OCI-LY7 (cell line): ENCODE data around the gene SLC20A1. TPM values are rescaled to one million over a fixed set of nuclear protein-coding genes. Genes with fewer than 3 reads are reported as not detected.

Source experiments
- BruUV-seq: library from RNA; stranded (reverse); fragments of 400-500 nt; replicated peaks from 2 replicates; lab custom pipeline; 2021; lab: Mats Ljungman, UMichigan
- CTCF ChIA-PET: fragments of 300-600 bp; sonication (Branson Sonifier 250); formaldehyde crosslinking; loops from one replicate; lab custom pipeline; 2022; ENCODE audit warnings: antibody characterized with exemption; ENCODE audit not compliant: unreplicated experiment; lab: Charles Lee
- POLR2A ChIA-PET: fragments of 300-600 bp; sonication (Branson Sonifier 250); formaldehyde crosslinking; loops from one replicate; lab custom pipeline; 2022; ENCODE audit warnings: antibody characterized with exemption; lab: Charles Lee
- DNase-seq: peaks from one replicate; pipeline ENCODE4 v3.0.0-alpha.2; 2015; ENCODE audit warnings: low spot score
- H2AFZ ChIP-seq: fragments of 200-600 bp; sonication (generic), shearing (Covaris generic); 2 replicates; pipeline ENCODE4 v1.6.1; 2014; ENCODE audit warnings: mild to moderate bottlenecking, antibody characterized with exemption, low read length, moderate library complexity
- H3K27ac ChIP-seq: fragments of 200-600 bp; sonication (generic); 2 replicates; pipeline ENCODE4 v1.5.1; 2014; ENCODE audit warnings: mixed run types, low read depth, mild to moderate bottlenecking, moderate library complexity, low read length, inconsistent platforms; ENCODE audit not compliant: poor library complexity, severe bottlenecking
- H3K36me3 ChIP-seq: fragments of 200-600 bp; sonication (generic); 2 replicates; pipeline ENCODE4 v1.6.1; 2014; ENCODE audit warnings: mild to moderate bottlenecking, antibody characterized with exemption, low read length, moderate library complexity, mixed read lengths; ENCODE audit not compliant: insufficient read depth
- H3K4me1 ChIP-seq: fragments of 200-600 bp; sonication (generic); 2 replicates; pipeline ENCODE4 v1.5.1; 2014; ENCODE audit warnings: mild to moderate bottlenecking, low read length; ENCODE audit not compliant: insufficient read depth, poor library complexity, severe bottlenecking
- H3K4me2 ChIP-seq: fragments of 200-600 bp; sonication (generic); 2 replicates; pipeline ENCODE4 v1.6.1; 2014; ENCODE audit warnings: mild to moderate bottlenecking, low read length
- H3K4me3 ChIP-seq: fragments of 200-600 bp; sonication (generic); 2 replicates; pipeline ENCODE4 v1.5.1; 2014; ENCODE audit warnings: mild to moderate bottlenecking, low read depth, low read length; ENCODE audit not compliant: poor library complexity, severe bottlenecking
- H3K79me2 ChIP-seq: fragments of 200-600 bp; sonication (generic); 2 replicates; pipeline ENCODE4 v1.6.1; 2016; ENCODE audit warnings: low read depth, mild to moderate bottlenecking, low read length, moderate library complexity, mixed read lengths; ENCODE audit not compliant: insufficient read depth
- H3K9me2 ChIP-seq: fragments of 200-600 bp; sonication (generic); 2 replicates; pipeline ENCODE4 v1.6.1; 2016; ENCODE audit warnings: mild to moderate bottlenecking, low read length, mixed read lengths; ENCODE audit not compliant: insufficient read depth
- H3K9me3 ChIP-seq: fragments of 200-600 bp; sonication (generic); 2 replicates; pipeline ENCODE4 v1.6.1; 2014; ENCODE audit warnings: mild to moderate bottlenecking, mixed run types, low read length, mixed read lengths
- H4K20me1 ChIP-seq: fragments of 200-600 bp; sonication (generic); 2 replicates; pipeline ENCODE4 v1.6.1; 2014; ENCODE audit warnings: mild to moderate bottlenecking, antibody characterized with exemption, low read length, moderate library complexity, mixed read lengths; ENCODE audit not compliant: insufficient read depth
- CTCF ChIP-seq: fragments of 200-600 bp; sonication (generic); conservative IDR thresholded peaks from 2 replicates; pipeline ENCODE4 v1.5.1; 2014; ENCODE audit warnings: mild to moderate bottlenecking, antibody characterized with exemption, low read length, moderate library complexity, mixed read lengths
- EZH2phosphoT487 ChIP-seq: fragments of 200-600 bp; sonication (generic); IDR thresholded peaks from 2 replicates; pipeline ENCODE4 v1.6.1; 2018; ENCODE audit warnings: low read depth, borderline replicate concordance, mild to moderate bottlenecking, mixed run types, antibody characterized with exemption, low read length, moderate library complexity, mixed read lengths
- intact Hi-C: fragments of 100-400 bp; cut with micrococcal nuclease; formaldehyde crosslinking; loops from one replicate; pipeline ENCODE4 v1.10.0; 2022; ENCODE audit not compliant: unreplicated experiment
- total RNA-seq, 2 experiments: library from RNA; depleted of rRNA in 1 of 2; stranded (reverse); fragments of >200 nt in 1 of 2; shearing (Covaris generic) in 1 of 2; gene quantifications; 2 replicates each; pipeline ENCODE4 v1.2.3, GENCODE V29; 2014 to 2022

SLC20A1 gene
- total RNA-seq, 2 experiments from 2014 or later = 64.8 to 89.5 TPM

GRCh38 chr2:112623913-112624777, 21.6 kb upstream of the SLC20A1 start:
- no peak overlapping the region for H3K4me2 ChIP-seq
- H3K4me1 ChIP-seq = peaks cover 4% of the 10 kb centered on the region
- no TSS peak for BruUV-seq
- no peak overlapping the region for H2AFZ ChIP-seq
- H3K79me2 ChIP-seq = no peaks in the 10 kb centered on the region
- no peaks in the 10 kb centered on the region for H3K9me3 ChIP-seq
- intact Hi-C loops = no loop called here
- CTCF ChIA-PET = interaction anchor here (1.0 kb wide), 1 partner anchor 102 kb away, joined by 3 read pairs; no protein-coding TSS in a partner anchor
- H3K9me2 ChIP-seq = no peaks in the 10 kb centered on the region
- no peak overlapping the region for H3K4me3 ChIP-seq
- DNase-seq = no peak
- POLR2A ChIA-PET = interaction anchor here (0.6 to 0.7 kb wide), 3 partner anchors 54 to 550 kb away, joined by 3 to 6 read pairs (median 5); partner anchors contain the start of gene PSD4
- no peak overlapping the region for H3K27ac ChIP-seq
- TF ChIP-seq EZH2phosphoT487 (no peak), CTCF (no peak)
- H4K20me1 ChIP-seq = no peaks in the 10 kb centered on the region
- no peaks in the 10 kb centered on the region for H3K36me3 ChIP-seq

GRCh38 chr2:112625474-112626114, 20.1 kb upstream of the SLC20A1 start:
- H2AFZ ChIP-seq = no peak overlapping the region
- ChIA-PET POLR2A (interaction anchor here (0.5 to 0.7 kb wide), 3 partner anchors 67 to 462 kb away, joined by 3 to 4 read pairs (median 3); no protein-coding TSS in a partner anchor), CTCF (interaction anchor here (0.8 to 1.1 kb wide), 2 partner anchors 19 to 101 kb away, joined by 3 read pairs; no protein-coding TSS in a partner anchor)
- H3K4me3 ChIP-seq = no peak overlapping the region
- TF ChIP-seq EZH2phosphoT487 (no peak), CTCF (no peak)
- DNase-seq = no peak
- no peak overlapping the region for H3K27ac ChIP-seq
- no peaks in the 10 kb centered on the region for H3K9me3 ChIP-seq
- H3K36me3 ChIP-seq = no peaks in the 10 kb centered on the region
- H3K4me2 ChIP-seq = no peak overlapping the region
- peaks cover 4% of the 10 kb centered on the region for H3K4me1 ChIP-seq
- intact Hi-C loops = loop anchor here (1.0 kb wide), 2 partner anchors 66 to 101 kb away; no protein-coding TSS in a partner anchor
- BruUV-seq = no TSS peak
- H3K79me2 ChIP-seq = no peaks in the 10 kb centered on the region
- H4K20me1 ChIP-seq = no peaks in the 10 kb centered on the region
- H3K9me2 ChIP-seq = no peaks in the 10 kb centered on the region
